Activated T-cell treated with anti-CD3 and anti-CD28 coated beads for 48 hours (primary cell): ENCODE data around the gene TUT1.
"Not testable (repeated sequence)": the region's sequence is repeated elsewhere in the genome, so short reads cannot be mapped to it uniquely, and the experiment has no call there.

Source experiments
- DNase-seq: peaks from one replicate; pipeline ENCODE4 v3.0.0-alpha.2; 2020; ENCODE audit warnings: low read depth

TUT1 gene

GRCh38 chr11:62555464-62556107 lies 35.7 kb downstream of the TUT1 start:
- DNase-seq = no peak

DNA sequence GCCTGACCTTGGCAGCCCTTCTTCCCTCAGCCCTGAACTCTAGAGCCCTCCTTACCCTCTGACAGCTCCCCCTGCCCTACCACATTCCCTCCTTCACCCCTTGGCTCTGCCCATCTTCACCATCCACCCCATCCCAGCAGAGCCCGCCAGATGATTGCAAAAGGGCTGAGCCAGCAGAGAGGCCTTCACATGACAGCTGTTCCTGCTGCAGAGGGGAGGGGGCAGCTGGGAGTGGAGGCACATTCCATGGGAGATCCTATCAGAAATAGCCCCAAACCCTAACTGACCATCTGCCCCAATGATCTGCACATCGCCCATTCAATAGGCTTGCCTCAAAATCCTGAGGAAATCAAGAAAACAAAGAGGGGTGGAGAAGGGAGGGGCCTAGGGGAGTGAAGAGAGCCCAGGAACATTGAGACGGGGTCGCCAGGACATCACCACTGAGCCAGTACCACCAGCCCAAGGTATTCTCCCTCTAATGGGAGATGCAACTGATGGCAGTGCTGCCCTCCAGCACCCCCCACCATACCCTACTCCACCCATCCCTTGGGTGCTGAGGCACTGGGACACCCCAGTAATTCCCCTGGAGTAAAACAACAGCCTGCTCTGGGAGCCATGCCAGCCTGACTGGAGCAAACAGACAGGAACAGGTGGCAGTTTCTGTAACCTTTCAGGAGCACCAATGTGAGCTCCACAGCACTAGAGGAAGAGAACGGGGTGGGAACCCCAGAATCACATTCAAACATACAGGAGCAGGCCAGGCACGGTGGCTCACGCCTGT lies 36.7 kb downstream of the TUT1 start:
- DNase-seq = no peak

DNA sequence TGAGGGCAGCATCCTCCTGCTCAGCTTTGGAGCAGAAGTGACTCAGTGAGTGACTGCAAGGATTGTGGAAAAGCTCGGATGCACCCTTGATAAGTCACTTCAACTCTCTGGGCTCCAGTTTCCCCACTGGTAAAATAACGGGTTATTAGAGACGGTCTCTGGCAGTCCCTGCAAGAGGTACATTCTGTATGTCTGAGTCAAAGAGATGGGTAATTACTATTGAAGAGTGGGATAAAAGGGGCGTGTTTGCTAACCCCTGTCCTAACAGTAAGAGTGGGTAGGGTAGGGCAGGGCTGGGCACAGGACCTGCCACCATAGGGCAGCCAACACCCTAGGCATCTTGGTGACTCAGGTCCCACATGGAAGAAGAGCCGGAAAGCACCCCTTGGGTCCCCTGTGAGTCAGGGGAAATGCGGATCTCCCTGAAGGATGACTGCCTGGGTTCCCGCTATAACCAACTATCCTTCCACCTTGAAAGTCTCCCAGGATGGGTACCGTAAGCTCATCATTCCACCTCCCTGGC lies 37.4 kb downstream of the TUT1 start:
- DNase-seq = no peak

DNA sequence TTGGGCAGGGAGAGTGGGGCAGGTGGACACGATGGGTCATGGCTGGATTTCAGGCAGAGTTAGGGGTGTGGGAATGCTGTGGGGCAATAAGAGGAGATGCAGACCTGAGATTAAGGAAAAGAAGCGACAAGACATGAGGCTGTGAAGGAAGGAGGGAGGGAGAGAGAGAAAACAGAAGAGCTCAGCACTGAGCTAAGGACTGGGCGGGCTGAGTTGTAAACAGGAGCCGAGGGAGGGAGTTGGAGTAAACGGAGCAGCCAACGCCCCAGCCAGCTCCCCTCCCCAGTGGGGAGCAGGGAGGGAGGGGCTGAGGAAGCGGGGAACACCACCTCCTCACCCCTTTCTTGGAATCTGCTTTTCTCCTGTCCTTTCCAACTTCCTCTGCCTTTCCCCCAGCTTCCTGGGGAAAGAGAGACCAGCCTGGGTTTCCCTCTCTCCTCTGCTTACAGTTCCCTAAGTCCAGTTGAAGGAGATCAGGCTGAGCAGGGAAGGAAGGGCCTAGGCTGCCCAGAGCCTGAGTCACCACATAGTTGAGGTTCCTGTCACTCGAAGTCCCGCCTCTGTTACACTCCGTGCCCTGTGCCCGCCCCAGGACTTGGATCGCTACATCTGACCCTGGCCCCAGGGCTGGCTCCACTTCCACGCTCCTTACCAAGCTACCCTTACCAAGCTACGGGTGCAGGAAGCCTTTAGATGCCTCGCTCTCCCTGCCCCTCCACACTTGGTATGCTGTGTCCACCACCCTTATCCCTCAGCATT lies 38.1 kb downstream of the TUT1 start:
- DNase-seq = no peak

GRCh38 chr11:62552485-62553079 lies 38.7 kb downstream of the TUT1 start:
- no peak for DNase-seq

- not testable (repeated sequence) for DNase-seq
These were observed 40.8 kb downstream of the TUT1 start for GRCh38 chr11:62550478-62550877.

DNA sequence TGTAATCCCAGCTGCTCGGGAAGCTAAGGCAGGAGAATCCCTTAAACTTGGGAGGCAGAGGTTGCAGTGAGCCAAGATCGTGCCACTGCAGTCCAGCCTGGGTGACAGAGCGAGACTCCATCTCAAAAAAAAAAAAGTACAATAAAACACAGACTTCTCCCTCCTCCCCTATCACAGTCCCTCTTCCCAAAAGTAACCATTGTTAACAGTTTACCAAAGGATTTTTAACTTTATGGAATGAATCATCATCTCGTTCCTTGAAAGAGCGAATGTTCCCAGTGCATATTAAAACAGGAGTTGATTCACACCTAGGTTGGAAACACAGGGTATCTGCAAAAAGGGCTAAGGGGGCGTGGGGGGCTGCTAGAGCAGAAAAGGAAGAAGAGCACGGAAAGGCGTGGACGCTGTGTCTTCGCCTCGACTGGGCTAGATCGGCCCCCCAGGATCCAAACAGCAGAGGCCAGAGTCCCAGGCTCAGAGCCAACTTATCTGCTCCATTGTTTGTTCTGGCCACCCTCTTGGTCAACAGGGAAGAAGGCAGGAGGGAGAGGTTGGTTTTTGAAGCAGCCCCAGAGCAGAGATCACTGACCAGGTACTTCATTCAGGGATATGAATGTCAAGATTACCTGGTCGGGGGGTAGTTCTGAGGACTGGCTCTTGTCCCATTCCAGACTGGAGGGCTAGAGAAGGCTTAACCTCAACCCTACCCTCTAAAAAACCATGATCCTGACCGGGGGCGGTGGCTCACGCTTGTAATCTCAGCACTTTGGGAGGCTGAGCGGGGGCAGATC lies 42.6 kb downstream of the TUT1 start:
- DNase-seq = no peak

GRCh38 chr11:62547691-62548281 lies 43.5 kb downstream of the TUT1 start:
- DNase-seq = no peak

- no peak for DNase-seq
These were observed 44.2 kb downstream of the TUT1 start for GRCh38 chr11:62546929-62547625.

GRCh38 chr11:62546244-62546928 lies 44.9 kb downstream of the TUT1 start, which contains the start of gene AHNAK:
TSS of gene AHNAK (minus strand) at chr11:62546806. CDS start at chr11:62536098, 10,708 bp downstream.
- peak; percentile 62 for DNase-seq

DNA sequence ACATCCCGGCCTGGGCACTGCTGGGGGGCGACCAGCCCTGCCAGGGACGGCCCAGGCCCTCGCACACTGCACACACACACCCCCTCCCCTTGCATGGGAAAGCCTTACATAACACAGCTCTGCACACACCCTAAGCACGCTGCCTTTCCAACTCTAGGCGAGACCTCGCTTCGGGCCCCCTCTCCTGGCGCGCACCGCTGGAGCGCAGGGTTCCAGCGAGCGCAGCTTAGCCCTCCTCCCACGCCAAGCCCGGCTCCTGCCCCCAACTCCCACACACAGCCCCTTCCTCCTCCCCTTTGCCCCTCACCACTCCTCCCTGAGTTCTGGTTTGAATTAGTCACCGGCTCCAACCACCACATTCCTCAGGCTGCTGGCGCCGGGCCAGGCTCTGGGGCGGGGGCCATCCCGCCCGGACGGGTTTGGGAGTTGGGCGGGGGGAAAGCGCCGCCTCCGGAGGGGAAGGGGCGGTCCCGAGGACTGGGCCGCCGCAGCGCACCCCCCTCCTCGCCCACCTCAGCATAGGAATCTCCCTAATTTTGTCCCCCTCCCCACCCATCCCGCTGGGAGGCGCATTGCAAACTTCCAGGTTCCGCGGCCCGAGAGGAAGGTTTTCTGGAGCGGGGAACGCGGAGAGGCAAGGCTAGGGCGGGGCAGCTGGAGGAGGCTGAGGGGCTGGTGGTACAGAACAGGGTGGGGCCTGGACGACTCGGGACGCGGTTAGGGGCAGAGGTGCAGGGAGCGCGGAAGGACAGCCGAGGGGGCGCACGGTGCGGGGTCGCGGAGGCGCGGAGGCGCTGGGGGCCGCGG lies 45.7 kb downstream of the TUT1 start:
- DNase-seq = no peak

DNA sequence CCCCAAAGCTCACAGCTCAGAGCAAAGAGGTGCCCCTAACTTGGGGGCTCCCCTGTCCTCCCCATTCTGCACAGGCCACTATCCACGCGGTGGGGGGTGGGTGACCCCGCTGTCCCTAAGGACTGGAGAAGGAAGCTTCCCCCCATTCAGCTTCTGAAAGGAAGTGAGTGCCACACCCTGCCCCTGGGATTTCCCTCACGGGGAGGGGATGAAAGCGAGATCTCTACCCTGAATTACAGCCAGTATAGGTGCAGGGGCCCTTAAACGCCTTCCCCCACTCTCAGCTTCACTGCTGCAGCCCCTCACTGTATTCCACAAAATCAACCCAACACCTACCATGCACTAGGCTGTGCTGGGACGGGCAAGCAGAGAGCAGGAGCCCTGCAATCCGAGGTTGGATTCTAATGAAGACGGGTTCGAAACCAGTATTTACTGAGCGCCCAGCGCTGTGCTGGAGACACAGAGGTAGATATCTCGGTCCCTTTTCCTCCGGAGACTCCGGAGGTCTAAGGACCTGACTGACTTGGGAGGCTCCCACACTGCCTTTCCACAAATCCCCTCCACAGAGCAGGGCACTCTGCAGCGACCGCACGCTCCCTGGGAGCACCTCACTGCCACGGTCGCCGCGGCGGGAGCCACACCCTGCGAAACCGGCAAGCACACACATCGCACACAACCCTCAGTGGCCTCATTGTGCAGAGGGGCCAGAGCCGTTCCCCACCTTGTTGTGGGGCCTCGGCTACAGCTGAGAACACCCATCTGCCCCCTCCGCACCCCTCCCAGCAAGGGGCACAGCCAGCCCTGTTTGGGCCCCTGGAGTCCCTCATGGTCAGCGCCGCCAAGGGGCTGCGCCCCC lies 46.5 kb downstream of the TUT1 start:
- no peak for DNase-seq

- DNase-seq = no peak
These were observed 47.5 kb downstream of the TUT1 start for GRCh38 chr11:62543680-62544444.

GRCh38 chr11:62542750-62543567 lies 48.4 kb downstream of the TUT1 start:
- DNase-seq = peak; percentile 75

- no peak for DNase-seq
These were observed 49.1 kb downstream of the TUT1 start for GRCh38 chr11:62542111-62542745.
